GM21381 (cell line): ENCODE measurements around the gene SLC38A1.
"Not testable (repeated sequence)": the region's sequence is repeated elsewhere in the genome, so short reads cannot be mapped to it uniquely, and the experiment has no call there.

ENCODE experiments used
- ATAC-seq: cut with Tn5 transposase; IDR thresholded peaks from one replicate; pipeline ENCODE4 v1.9.1; 2021; ENCODE audit warnings: mild to moderate bottlenecking, moderate library complexity; ENCODE audit not compliant: unreplicated experiment

The SLC38A1 gene

GRCh38 chr12:46177025-46177424, 91.8 kb downstream of the SLC38A1 start:
- ATAC-seq = no peak

- ATAC-seq = no peak
Measured at GRCh38 chr12:46174919-46175318, 93.9 kb downstream of the SLC38A1 start.

GRCh38 chr12:46174061-46174662, 94.7 kb downstream of the SLC38A1 start:
- ATAC-seq = no peak

GRCh38 chr12:46168426-46168825, 100.4 kb downstream of the SLC38A1 start:
- no peak for ATAC-seq

DNA sequence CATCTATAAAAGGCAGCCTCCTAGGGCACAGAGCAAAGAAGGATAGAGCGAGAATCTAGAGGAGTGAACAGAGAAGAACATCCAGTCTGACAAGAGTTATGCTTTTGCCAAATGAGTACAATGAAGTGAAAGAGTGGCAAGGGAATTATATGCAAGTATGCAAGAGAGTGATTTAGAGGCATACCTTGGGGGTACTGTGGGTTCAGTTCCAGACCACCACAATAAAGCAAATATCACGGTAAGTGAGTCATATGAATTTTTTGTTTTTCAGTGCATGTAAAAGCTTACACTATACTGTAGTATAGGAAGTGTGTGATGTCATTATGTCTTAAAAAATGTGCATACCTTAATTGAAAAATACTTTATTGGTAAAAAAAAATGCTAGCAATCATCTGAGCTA, 101.4 kb downstream of the SLC38A1 start:
- ATAC-seq = no peak

DNA sequence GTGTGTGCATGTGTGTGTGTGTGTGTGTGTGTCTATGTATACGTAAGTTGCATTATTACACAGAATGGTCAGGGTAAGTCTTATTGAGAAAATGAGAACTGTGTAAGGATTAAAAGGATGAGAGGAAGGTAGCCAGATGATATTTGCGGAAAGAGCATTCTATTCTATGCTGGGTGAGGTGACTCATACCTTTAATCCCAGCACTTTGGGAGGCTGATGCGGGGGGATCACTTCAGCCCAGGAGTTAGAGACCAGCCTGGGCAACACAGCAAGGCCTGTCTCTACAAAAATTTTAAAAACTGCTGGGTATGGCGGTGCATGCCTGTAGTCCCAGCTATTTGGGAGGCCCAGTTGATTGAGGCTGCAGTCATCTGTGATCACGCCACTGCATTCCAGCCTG, 103.7 kb downstream of the SLC38A1 start:
- no peak for ATAC-seq

DNA sequence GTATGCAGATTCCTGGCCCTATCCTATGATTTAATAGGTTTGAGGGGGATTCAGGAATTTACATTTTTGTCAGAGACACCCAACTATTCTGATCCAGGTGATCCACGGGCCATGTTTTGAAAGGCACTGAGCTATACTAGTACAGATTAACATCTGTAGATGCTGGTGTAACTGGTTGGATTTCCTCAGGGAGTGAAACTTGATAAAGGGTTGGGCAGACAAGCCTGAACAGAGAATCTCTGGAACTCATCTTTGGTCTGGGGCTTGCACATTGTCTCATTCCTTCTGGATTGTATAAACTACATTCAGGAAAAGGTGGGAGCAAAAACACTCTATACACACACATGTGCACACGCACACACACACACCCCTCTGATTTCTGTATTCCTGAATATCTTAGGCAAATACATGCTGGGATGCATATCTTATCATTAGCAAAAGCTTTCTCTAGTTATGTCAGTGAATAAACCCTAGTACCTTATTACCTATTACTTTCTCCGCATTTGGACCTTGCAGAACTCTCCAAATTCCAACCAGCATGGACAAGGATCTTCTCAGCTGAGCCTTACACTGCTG, 104.6 kb downstream of the SLC38A1 start:
- ATAC-seq = no peak

DNA sequence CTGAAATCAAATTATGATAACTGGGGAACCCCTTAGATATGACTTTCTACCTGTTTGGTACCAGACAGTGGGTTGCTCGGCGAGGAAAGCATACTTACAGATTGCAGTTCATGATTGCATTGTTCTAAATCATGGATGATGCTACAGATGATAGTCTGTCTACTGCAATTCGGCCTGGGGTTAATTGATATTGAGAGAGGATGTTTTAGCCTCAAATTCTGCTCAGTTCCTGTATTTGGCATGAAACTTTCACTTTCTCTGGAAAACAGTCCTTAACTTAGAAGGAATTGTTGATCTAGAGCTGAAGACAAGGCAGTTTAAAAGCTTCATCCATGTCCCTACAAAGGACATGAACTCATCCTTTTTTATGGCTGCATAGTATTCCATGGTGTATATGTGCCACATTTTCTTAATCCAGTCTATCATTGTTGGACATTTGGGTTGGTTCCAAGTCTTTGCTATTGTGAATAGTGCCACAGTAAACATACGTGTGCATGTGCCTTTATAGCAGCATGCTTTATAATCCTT, 106.2 kb downstream of the SLC38A1 start:
- ATAC-seq = not testable (repeated sequence)

- no peak for ATAC-seq
Measured at GRCh38 chr12:46160981-46161690, 107.7 kb downstream of the SLC38A1 start.

- ATAC-seq = no peak
Measured at GRCh38 chr12:46160101-46160980, 108.5 kb downstream of the SLC38A1 start.

DNA sequence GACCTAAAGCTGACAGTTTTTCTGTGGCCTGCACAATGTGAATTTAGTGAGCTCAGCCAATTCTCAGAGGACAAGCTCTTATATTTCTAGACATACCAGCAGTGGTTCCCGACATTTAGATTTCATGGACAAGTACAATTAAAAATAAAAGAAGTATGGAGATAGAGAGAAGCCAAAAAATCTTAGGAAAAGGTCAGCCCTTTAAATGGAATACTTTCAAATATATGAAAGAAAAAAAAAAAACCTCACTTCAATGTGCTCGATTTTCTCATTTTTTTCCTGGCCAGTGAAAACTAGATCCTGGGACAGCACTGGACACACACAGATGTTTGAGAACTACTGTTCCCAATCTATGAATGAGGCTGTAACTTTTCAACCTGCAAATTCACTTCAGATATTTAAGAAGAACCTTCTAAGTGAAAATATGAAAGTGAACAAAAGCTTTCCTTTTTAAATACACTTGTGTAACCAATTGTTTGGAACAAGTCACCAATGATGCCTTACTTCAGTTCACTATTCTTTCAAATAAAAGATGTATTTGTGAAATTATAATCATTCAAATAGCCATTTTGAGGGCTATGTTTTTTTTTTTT, 109.4 kb downstream of the SLC38A1 start:
- no peak for ATAC-seq

DNA sequence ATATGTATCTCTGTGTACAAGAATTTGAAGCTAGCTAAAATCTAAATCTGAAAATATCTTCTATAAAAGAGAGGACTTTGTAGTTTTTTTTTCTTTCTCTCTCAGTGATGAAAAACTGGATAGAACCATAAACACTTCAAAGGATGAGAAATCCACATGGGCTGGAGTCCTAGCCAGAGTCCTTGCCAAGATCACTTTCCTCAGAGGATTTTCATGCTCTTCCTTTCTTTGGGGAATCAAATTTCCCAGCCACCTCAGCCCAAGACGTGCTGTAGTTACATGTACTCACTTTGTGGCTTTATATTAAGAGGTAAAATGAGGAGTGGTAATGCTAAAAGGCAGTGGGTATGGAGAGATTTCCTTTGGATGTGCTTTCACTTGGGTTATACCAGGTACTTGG, 110.3 kb downstream of the SLC38A1 start:
- ATAC-seq = no peak

- no peak for ATAC-seq
Measured at GRCh38 chr12:46154221-46154985, 114.4 kb downstream of the SLC38A1 start.

DNA sequence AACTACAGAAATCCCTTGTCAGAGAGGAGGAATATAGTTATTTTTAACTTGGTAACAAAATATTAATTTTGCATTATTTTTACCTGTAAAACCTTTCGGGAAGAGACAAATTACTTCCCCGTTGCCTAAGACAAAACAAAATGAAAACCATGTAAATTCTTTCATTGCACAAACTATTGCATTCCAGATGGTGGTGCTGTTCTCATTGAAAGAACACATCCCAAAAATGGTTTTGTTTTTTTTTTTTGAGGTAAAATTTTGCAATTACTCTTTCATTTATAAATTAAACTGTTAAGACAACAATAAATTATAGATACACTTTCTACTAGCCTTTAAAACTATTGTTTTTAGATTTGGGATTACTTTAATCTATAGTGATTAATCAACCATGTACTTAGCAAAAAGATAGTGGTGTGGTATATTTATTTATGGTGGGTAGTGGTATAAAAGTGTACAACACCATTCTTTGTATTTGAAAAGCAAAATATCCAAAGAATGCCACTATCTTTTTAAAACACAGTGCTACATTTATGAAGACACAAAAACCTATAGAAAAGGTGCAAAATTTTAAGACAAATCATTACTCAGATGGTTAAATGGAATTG, 115.5 kb downstream of the SLC38A1 start:
- no peak for ATAC-seq

- ATAC-seq = no peak
Measured at GRCh38 chr12:46152456-46152855, 116.4 kb downstream of the SLC38A1 start.

DNA sequence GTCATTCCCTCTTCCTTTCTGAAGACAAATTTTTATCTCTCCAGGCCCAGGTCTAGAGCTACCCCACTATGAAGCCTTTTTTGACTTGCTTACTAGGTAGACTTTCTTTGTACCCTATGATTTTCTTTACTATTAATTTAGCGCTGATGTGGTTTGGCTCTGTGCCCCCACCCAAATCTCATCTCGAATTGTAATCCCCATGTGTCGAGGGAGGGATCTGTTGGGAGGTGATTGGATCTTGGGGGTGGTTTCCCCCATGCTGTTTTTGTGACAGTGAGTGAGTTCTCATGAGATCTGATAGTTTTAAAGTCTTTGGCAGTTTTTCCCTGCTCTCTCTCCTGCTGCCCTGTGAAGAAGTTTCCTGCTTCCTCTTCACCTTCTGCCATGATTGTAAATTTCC, 118.1 kb downstream of the SLC38A1 start:
- no peak for ATAC-seq

GRCh38 chr12:46149905-46150304, 118.9 kb downstream of the SLC38A1 start:
- ATAC-seq = no peak

DNA sequence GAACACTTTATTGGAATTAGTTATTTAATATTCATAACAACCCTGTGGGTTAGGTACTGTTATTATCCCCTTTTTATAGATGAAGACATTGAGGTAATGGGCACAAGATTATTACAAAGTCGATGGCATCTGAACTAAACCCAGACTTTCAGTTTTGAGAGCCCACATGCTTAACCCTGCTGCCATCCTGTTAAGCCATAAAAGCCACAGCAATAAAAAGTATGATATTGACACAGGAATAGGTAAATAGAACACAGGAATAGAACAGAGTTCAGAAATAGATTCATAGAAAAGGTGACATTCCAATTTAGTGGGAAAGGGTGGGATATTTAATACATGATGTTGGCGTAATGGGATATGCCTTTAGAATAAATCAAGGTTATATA, 119.8 kb downstream of the SLC38A1 start:
- no peak for ATAC-seq

- no peak for ATAC-seq
Measured at GRCh38 chr12:46148327-46149078, 120.3 kb downstream of the SLC38A1 start.
